HL-60 (cell line): ENCODE results near the gene TANGO6.

Source experiments
- DNase-seq, 2 experiments: peaks; one replicate each; pipeline ENCODE4 v3.0.0-alpha.2; 2010 to 2020; ENCODE audit warnings: low read depth in 1 of 2, low spot score in 1 of 2
- H3K27ac ChIP-seq: fragments of 250-450 bp; sonication (Bioruptor Pico); replicated peaks from 2 replicates; pipeline ENCODE4 v1.5.1; 2020; ENCODE audit warnings: mild to moderate bottlenecking, moderate library complexity
- H3K27me3 ChIP-seq: fragments of 250-450 bp; sonication (Bioruptor Pico); 2 replicates; pipeline ENCODE4 v1.5.1; 2021; ENCODE audit warnings: mild to moderate bottlenecking, moderate library complexity; ENCODE audit not compliant: insufficient read depth, poor library complexity, severe bottlenecking
- H3K4me3 ChIP-seq: replicated peaks from 2 replicates; pipeline ENCODE4 v1.5.1; 2011; ENCODE audit warnings: mild to moderate bottlenecking, control low read depth, low read length; ENCODE audit not compliant: insufficient read depth
- GABPA ChIP-seq: IDR thresholded peaks from 2 replicates; pipeline ENCODE4 v1.6.1; 2012; ENCODE audit warnings: low read depth
- POLR2AphosphoS5 ChIP-seq: IDR thresholded peaks from 2 replicates; pipeline ENCODE4 v1.6.1; 2012; ENCODE audit warnings: low read depth
- REST ChIP-seq: IDR thresholded peaks from 2 replicates; pipeline ENCODE4 v1.6.1; 2012; ENCODE audit warnings: low read depth; ENCODE audit not compliant: insufficient replicate concordance
- SPI1 ChIP-seq: IDR thresholded peaks from 2 replicates; pipeline ENCODE4 v1.6.1; 2012; ENCODE audit warnings: low read depth, mild to moderate bottlenecking, borderline replicate concordance
- TF ChIP-seq, protein P1 (sequence below): IDR thresholded peaks from one replicate; pipeline ENCODE4 v1.5.1; 2011; ENCODE audit warnings: low read length, control low read depth, inconsistent platforms; ENCODE audit not compliant: insufficient read depth

TANGO6 gene

GRCh38 chr16:68961778-68962402, 118.6 kb downstream of the TANGO6 start:
- Histone ChIP-seq H3K27ac (peak overlapping the region; percentile 61), H3K4me3 (no peak overlapping the region), H3K27me3 (no peaks in the 10 kb centered on the region)
- no peak for TF ChIP-seq POLR2AphosphoS5
- peak; percentile 85 for TF ChIP-seq SPI1
- 0 out of 2 replicates have a peak, but pooled peaks have one; percentile 22 for TF ChIP-seq GABPA
- TF ChIP-seq REST, result no peak
- TF ChIP-seq, protein P1, sequence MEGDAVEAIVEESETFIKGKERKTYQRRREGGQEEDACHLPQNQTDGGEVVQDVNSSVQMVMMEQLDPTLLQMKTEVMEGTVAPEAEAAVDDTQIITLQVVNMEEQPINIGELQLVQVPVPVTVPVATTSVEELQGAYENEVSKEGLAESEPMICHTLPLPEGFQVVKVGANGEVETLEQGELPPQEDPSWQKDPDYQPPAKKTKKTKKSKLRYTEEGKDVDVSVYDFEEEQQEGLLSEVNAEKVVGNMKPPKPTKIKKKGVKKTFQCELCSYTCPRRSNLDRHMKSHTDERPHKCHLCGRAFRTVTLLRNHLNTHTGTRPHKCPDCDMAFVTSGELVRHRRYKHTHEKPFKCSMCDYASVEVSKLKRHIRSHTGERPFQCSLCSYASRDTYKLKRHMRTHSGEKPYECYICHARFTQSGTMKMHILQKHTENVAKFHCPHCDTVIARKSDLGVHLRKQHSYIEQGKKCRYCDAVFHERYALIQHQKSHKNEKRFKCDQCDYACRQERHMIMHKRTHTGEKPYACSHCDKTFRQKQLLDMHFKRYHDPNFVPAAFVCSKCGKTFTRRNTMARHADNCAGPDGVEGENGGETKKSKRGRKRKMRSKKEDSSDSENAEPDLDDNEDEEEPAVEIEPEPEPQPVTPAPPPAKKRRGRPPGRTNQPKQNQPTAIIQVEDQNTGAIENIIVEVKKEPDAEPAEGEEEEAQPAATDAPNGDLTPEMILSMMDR, result no peak
- peak; percentile 28 to 59 for DNase-seq

DNA sequence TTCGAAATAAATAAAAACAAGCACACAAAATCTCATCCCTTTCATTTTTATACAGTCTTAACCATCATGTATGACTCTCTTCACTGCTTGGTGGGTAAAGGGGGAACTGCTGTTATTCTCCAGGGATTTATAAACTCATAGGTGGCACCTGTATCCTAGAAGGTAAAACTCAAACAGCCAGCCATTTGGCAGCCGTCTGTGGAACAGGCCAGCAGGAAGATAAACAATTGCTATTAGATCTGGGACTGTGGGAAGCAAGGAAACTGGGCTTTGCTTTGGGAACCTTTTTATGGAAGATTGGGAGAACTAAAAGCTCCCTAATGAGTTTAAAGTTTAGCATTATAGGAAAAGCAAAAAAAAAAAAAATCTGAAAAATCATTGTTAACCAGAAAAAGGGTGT, 126.0 kb downstream of the TANGO6 start:
- no peak for TF ChIP-seq POLR2AphosphoS5
- TF ChIP-seq, protein P1, result no peak
- TF ChIP-seq SPI1, result no peak
- no peak for TF ChIP-seq GABPA
- no peak for TF ChIP-seq REST
- DNase-seq, result no peak
- Histone ChIP-seq H3K27ac (no peak overlapping the region), H3K4me3 (no peak overlapping the region), H3K27me3 (no peaks in the 10 kb centered on the region)

GRCh38 chr16:68972013-68972412, 128.7 kb downstream of the TANGO6 start:
- TF ChIP-seq POLR2AphosphoS5, result no peak
- TF ChIP-seq, protein P1, result no peak
- no peak for TF ChIP-seq GABPA
- no peak for TF ChIP-seq REST
- no peak for TF ChIP-seq SPI1
- DNase-seq, result no peak
- H3K27me3 ChIP-seq, result no peaks in the 10 kb centered on the region
- H3K4me3 ChIP-seq, result no peak overlapping the region
- H3K27ac ChIP-seq, result no peak overlapping the region
